Measurements from ENCODE around the gene PACSIN1. TPM values are rescaled to one million over a fixed set of nuclear protein-coding genes. Genes with fewer than 3 reads are reported as not detected.

The PACSIN1 gene
- total RNA-seq, 1 donor from 2014 or later = 4.4 TPM

DNA sequence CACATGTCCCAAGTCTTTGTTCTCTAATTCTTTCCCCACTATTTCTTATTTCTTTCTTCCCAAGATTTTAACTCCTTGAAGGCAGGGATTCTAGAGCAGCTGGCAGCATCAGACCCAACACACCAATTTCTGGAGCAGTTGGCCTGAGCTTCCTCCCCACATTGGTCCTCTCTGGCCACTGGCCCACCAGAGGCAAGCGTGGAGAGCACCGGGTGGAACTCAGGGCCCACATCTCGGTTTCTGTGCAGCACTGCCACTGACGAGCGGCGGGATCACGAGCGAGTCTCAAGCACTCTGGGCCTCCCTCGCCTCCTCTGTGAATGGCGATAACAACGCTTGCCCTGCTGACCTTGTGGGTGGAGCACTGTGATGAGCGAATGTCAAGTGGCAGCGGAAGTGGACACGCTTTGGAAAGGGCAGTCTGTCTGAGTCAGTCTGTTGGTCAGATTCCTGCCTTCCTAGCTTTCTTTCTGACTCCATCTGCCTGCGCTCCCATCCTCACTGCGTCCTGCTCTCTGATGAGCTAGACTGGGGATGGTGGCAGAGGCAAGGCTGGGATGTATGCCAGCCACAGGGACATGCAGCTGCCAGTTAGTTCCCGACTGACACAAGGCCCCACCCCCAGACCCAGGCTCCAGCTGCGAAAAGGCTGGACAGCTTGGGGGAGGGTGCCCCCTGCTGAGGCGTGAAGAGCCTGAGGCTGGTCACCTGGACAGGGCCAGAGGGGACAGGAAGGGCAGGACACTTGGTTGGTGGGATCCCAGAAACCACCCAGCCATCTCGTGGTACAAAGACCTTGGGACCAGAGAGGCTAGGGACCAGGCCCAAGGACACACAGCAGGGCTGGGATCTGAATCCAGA, 94.7 kb downstream of the PACSIN1 start:
- DNase-seq (ENCODE audit: low read depth) = peak; percentile 27

DNA sequence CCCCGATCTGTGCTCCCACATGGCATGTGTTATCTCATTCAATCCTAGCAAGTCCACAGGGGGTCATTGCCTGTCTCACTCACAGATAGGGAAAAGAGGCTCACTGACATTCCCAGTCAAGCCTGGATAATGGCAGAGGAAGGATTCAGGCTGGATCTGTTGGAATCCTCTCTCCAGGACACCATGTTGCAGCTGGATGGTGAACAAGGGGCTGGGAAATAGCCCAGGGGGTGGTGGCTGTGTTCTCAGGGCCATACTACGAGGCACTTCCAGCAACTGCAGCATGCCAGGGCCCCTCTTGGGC, 95.3 kb downstream of the PACSIN1 start:
- DNase-seq (ENCODE audit: low read depth) = no peak

DNA sequence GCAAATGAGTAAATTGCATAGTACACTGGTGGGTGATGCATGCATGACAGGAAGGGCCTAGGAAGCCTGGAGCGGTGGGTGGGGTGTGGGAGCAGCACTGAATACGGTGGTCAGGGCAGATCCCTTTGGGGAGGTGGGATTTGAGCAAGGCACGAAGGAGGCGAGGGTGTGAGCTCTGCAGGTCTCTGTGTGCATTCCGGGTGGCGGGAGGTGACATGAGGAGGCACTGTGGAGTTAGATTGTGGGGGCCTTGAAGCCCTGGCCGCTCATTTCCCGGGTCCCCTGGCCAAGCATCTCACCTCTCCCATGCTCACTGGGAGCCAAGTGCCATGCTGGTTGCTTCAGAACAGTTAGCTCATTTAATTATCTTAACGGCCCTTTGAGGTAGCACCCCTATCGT, 96.5 kb downstream of the PACSIN1 start:
- no peak for DNase-seq (ENCODE audit: low read depth)

DNA sequence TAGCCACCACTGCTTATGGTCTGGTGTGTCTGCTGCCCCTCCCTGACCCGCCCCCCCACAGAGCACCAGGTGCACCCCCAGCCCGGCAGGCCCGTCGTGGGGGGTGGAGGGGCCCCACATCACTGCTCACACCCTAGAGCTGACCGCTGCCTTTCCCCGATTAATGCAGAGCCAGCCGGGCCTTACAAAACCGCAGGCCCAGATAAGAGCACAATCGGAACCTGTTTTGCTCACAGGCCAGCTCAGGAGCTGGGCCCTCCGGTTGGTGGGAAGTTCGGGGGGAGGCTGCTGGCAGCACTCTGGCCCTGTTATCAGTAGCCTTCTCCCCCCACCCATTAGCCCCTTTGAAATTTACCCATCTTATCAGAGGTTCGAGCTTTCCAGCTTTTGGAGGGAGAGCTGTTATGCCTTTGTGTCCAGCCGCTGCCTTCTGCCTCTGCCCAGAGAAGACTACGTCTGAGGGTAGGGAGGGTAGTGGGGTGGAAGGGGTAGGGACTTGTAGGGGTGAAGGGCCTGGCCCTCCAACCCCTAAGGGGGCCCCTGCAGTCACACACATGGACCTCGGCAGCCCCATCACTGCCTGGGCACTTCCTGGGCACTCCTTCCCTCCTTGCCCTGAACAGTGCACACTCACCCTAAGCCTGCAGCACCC, 97.1 kb downstream of the PACSIN1 start:
- DNase-seq (ENCODE audit: low read depth) = no peak

- no peak for DNase-seq (ENCODE audit: low read depth)
Observed at GRCh38 chr6:34563513-34563870, 97.6 kb downstream of the PACSIN1 start.

- DNase-seq (ENCODE audit: low read depth) = no peak
Observed at GRCh38 chr6:34564181-34564580, 98.3 kb downstream of the PACSIN1 start.

- no peak for DNase-seq (ENCODE audit: low read depth)
Observed at GRCh38 chr6:34565722-34566137, 99.9 kb downstream of the PACSIN1 start.

DNA sequence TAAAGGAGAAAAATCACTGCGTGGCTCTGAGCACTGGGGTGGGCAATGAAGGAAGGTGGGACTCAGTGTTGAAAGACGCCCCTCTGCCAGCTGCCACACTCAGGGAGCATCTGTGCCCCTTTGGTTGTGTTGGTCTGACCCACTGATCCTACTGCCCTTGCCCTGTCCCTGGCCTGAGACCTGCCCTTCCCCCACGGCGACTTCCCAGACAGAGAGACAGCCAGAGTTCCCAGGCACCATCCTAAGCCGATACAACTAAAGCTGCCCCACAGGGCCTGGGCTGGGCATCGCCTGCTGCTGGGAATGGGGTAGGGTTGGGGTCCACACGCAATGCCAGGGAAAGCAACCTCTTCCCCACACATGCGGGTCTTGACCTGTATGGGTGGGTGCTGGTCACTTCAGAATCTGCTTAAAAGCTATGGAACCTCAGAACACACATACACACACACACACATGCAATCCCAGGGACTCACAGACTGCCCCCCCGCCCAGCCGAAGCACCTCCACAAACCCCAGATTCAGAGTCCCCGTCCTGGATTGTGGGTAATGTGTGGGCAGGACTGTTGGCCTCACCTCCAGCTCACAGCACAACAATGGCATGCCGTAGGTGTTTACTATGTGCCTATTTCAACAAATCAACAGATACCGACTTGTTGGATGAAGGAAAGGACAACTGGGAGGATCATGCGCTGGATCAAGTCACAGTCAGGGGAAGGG, 101.1 kb downstream of the PACSIN1 start:
- no peak for DNase-seq (ENCODE audit: low read depth)

- DNase-seq (ENCODE audit: low read depth) = no peak
Observed at GRCh38 chr6:34568341-34569201, 102.7 kb downstream of the PACSIN1 start.

DNA sequence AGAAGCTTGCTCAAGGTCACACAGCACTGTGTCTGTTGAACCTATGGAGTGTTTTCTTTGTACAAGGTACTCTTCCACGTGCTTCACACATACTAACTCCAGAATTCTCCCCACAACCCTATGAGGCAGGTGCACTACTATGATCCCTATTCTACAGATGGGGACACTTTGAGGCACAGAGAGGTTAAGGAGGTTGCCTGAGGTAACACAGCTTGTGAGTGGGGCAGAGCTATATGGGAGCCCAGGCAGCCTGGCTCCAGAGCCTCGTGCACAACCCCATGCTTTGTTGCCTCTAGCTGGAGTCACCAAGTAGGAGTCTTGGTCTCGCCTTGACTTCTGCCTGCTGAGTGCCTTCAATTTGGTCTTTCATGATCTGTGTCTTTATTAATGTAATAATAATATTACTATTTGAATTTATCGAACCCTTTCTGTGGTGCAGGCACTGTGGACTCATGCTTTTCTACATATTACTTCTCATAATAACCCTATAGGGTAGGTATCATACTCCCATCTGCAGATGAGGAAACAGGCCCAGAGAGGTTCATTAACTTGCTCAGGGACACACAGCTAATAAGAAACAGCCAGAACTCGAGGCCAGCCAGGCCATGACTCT, 103.6 kb downstream of the PACSIN1 start:
- no peak for DNase-seq (ENCODE audit: low read depth)

DNA sequence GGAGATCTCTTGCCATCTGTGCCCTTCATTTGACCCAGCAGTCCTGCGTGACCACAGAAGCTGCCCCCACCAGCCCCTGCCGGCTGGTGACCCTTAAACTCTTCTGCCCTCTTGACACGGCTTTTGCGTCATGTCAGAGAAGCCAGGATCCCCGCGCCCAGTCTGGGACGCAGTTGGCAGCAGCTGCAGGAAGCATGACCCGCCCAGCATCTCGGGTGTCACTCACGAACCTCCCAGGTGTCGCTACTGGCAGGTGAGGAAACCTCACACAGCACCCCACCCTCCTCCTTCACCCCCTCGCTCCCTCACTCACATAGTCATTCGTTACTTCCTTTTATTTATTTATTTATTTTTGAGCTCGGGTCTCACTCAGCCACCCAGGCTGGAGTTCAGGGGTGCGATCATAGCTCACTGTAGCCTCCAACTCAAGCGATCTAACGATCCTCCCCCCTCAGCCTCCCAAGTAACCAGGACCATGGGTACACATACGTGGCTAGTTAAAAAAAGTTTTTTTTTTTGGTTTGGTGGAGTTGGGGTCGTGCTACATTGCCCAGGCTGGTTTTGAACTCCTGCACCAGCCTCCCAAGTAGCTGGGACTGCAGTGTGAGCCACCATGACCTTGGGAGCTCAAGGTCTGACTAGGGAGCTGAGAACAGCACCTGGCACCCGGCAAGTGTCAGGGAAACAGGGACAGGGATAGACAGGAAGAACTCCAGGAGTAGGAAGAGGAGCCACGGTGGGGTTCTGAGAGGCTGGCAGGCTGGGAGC, 104.4 kb downstream of the PACSIN1 start:
- no peak for DNase-seq (ENCODE audit: low read depth)

DNA sequence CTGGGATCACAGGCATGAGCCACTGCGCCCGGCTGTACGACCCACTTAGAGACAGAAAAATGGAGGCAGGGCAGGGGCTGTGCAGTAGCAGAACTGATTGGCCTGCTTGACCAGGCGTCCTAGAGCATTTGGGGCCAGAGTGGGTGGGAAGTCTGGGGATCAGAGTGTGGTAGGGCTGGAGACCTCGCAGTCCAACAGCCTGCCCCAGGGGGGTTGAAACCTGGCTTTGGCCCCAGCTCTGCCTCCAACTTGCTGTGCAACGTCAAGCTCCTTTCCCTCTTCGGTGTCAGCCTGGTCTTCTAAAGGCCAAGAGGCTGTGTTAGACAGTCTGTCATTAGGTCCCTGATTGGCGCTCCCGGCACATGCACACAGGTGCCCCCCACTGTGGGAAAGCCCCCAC, 105.5 kb downstream of the PACSIN1 start:
- DNase-seq (ENCODE audit: low read depth) = no peak

DNA sequence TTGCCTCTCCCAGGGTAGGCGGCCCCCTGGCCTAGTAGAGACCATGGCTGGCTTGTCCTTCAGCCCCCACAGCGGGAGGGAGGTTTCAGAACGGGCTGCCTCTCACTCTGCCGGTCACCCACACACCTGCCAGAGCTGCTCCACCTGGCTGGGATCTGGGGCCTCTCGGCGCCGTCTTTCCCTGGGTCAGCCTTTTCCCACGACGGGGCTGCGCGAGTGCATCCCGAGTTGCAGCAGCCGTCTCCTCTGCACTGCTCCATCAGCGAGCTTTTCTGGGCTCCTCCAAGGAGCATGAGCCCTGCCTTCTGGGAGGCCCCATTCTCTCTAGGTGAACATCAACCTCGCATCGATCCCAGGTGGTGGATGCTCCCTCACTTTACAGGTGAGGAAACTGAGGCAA, 106.1 kb downstream of the PACSIN1 start:
- no peak for DNase-seq (ENCODE audit: low read depth)

DNA sequence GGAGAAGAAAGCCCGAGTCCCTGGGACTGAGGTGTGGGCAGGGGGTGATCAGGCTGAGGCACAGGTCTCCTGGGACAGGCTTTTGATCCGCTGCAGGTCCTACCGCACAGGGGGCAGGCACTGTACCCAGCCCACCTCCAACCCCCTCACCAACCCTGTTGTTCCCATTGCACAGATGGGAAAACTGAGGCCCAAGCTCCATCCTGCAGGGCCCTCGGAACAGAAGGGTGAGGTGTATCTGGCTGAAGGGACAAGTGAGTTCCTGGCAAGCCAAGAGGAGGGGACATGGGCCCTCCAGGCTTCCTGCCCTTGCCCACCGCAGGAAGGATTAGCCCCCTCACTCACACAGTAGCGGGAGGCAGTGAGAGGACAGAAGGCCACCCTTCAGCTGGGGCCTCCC, 106.7 kb downstream of the PACSIN1 start:
- no peak for DNase-seq (ENCODE audit: low read depth)

DNA sequence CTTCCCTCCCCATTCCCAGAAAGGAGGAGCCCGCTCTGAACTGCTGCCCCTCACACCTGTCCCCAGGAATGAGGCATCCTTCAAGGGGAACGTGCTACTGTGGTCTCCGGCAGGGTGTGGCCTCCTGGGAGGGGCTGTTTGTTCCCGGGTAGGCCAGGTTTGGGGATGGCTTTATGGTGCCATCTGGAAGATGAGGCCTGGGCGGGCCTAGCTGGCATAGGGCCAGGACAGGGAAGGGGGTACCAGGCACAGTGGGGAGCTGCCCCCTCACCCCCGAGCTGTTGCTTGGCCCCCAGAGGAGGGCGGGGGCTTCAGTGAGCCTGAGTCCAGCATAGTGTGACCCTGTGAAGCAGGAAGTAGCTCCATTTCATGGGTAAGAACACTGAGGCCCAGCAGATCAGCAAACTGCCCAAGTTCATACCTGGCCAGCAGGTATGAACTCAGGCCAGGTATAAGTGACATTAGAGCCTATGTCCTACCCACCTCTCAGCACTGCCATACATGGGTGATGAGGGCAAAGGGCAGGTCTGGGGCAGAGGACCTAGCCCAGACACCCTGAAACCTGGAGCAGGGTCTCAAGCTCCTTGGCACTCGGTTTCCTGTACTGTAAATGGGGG, 107.8 kb downstream of the PACSIN1 start:
- no peak for DNase-seq (ENCODE audit: low read depth)

DNA sequence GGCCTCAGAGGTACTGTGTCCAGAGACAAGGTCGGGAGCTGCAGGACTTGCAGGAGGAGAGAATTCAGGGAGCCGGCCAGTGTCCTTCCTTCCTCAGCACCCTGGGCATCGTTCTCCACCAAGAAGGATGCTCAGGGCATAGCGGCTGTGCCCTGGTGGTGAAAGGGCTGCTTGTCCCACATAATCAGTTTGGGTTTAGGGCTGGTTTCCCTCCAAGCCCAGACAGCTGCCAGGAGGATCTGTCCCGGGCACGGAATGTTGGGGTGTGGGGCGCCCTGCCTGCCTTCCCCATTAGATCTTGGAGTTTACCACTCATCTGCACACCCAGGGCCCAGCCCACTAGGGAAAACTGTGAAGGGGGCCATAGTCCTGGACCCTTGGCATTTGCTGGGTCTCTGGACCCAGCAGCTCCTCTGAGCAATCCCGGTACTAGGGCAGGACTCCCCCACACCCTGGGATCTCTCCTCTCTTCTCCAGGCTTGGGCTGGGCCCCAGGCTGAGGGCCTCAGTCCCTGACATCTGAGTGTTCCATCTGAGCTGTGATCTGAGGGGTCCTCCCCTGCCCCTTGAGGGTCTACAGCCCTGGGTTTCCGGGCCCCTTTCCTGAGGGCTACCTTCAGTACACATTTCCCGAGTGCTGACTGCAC, 108.9 kb downstream of the PACSIN1 start:
- DNase-seq (ENCODE audit: low read depth) = no peak

GRCh38 chr6:34575326-34575725, 109.5 kb downstream of the PACSIN1 start:
- DNase-seq (ENCODE audit: low read depth) = no peak

DNA sequence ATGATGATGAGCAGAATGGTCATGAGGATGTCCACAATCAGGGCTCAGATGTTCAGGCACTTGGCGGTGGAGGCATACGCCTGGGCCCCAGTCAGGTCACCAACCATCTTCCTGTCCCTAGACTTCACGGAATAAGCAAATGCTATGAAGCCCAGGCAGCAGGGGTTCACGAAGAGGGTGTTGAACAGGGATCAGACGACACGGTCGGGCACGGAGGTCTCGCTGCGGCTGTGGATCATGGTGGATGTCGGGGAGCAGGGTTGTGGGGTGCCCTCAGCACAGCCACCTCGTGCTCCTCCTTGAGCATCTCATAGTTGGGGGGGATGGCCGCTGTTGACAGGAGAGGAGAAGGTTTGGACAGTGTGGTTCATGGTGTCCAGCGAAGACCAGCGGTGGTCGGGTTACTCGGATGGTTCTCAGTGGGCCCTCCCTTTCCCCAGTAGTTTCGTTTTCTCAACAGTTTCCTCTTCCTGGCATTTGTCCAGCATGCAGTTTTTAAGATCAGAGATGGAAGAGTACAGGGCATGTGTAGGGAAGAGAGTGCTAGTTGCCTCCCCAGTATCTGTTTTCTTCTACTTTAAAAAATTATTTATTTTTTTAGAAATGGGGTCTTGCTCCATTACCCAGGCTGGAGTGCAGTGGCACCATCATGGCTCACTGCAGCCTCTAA, 110.5 kb downstream of the PACSIN1 start:
- DNase-seq (ENCODE audit: low read depth) = no peak
